Epithelial cell of proximal tubule (primary cell): ENCODE results near the gene AQP9. TPM values are rescaled to one million over a fixed set of nuclear protein-coding genes. Genes with fewer than 3 reads are reported as not detected.

Source experiments
- DNase-seq: peaks from one replicate; pipeline ENCODE4 v3.0.0-alpha.2; 2011; ENCODE audit warnings: low read depth
- H3K4me3 ChIP-seq: 2 replicates; pipeline ENCODE4 v1.5.1; 2011; ENCODE audit warnings: low read depth, mild to moderate bottlenecking, low read length
- CTCF ChIP-seq: conservative IDR thresholded peaks from 2 replicates; pipeline ENCODE4 v1.5.1; 2012; ENCODE audit warnings: low read depth, mild to moderate bottlenecking, low read length
- total RNA-seq: library from RNA; depleted of rRNA; stranded (reverse); fragments of >200 nt; gene quantifications from 2 replicates; pipeline ENCODE4 v1.2.3, GENCODE V29; 2015

The AQP9 gene
- total RNA-seq, 1 donor from 2014 or later = not detected

GRCh38 chr15:58223432-58223831, 85.3 kb downstream of the AQP9 start:
- DNase-seq = no peak
- no peak overlapping the region for H3K4me3 ChIP-seq
- TF ChIP-seq CTCF = no peak

GRCh38 chr15:58224068-58224467, 85.9 kb downstream of the AQP9 start:
- no peak overlapping the region for H3K4me3 ChIP-seq
- no peak for DNase-seq
- no peak for TF ChIP-seq CTCF

GRCh38 chr15:58227706-58228543, 89.7 kb downstream of the AQP9 start:
- DNase-seq = no peak
- peak; percentile 92 for TF ChIP-seq CTCF
- H3K4me3 ChIP-seq = no peak overlapping the region

GRCh38 chr15:58228718-58229117, 90.5 kb downstream of the AQP9 start:
- DNase-seq = peak; percentile 86
- TF ChIP-seq CTCF = no peak
- H3K4me3 ChIP-seq = no peak overlapping the region

- DNase-seq = no peak
- TF ChIP-seq CTCF = no peak
- no peak overlapping the region for H3K4me3 ChIP-seq
Measured at GRCh38 chr15:58229297-58229768, 91.2 kb downstream of the AQP9 start.

- no peak overlapping the region for H3K4me3 ChIP-seq
- DNase-seq = no peak
- TF ChIP-seq CTCF = no peak
Measured at GRCh38 chr15:58232281-58233065, 94.3 kb downstream of the AQP9 start.
